HL-60 (cell line): ENCODE measurements around the gene TNIP1.

ENCODE experiments used
- DNase-seq, 2 experiments: peaks; one replicate each; pipeline ENCODE4 v3.0.0-alpha.2; 2010 to 2020; ENCODE audit warnings: low read depth in 1 of 2, low spot score in 1 of 2
- H3K27ac ChIP-seq: fragments of 250-450 bp; sonication (Bioruptor Pico); replicated peaks from 2 replicates; pipeline ENCODE4 v1.5.1; 2020; ENCODE audit warnings: mild to moderate bottlenecking, moderate library complexity
- H3K27me3 ChIP-seq: fragments of 250-450 bp; sonication (Bioruptor Pico); 2 replicates; pipeline ENCODE4 v1.5.1; 2021; ENCODE audit warnings: mild to moderate bottlenecking, moderate library complexity; ENCODE audit not compliant: insufficient read depth, poor library complexity, severe bottlenecking
- H3K4me3 ChIP-seq: replicated peaks from 2 replicates; pipeline ENCODE4 v1.5.1; 2011; ENCODE audit warnings: mild to moderate bottlenecking, control low read depth, low read length; ENCODE audit not compliant: insufficient read depth
- CTCF ChIP-seq: IDR thresholded peaks from one replicate; pipeline ENCODE4 v1.5.1; 2011; ENCODE audit warnings: low read length, control low read depth, inconsistent platforms; ENCODE audit not compliant: insufficient read depth
- GABPA ChIP-seq: IDR thresholded peaks from 2 replicates; pipeline ENCODE4 v1.6.1; 2012; ENCODE audit warnings: low read depth
- POLR2AphosphoS5 ChIP-seq: IDR thresholded peaks from 2 replicates; pipeline ENCODE4 v1.6.1; 2012; ENCODE audit warnings: low read depth
- REST ChIP-seq: IDR thresholded peaks from 2 replicates; pipeline ENCODE4 v1.6.1; 2012; ENCODE audit warnings: low read depth; ENCODE audit not compliant: insufficient replicate concordance
- SPI1 ChIP-seq: IDR thresholded peaks from 2 replicates; pipeline ENCODE4 v1.6.1; 2012; ENCODE audit warnings: low read depth, mild to moderate bottlenecking, borderline replicate concordance

TNIP1 gene

GRCh38 chr5:151048526-151048925 is 32.3 kb downstream of the TNIP1 start:
- TF ChIP-seq GABPA = no peak
- no peak for TF ChIP-seq SPI1
- no peak for TF ChIP-seq REST
- TF ChIP-seq CTCF = no peak
- TF ChIP-seq POLR2AphosphoS5 = no peak
- no peak overlapping the region for H3K27ac ChIP-seq
- no peak for DNase-seq
- no peaks in the 10 kb centered on the region for H3K27me3 ChIP-seq
- no peak overlapping the region for H3K4me3 ChIP-seq

- TF ChIP-seq SPI1 = no peak
- TF ChIP-seq GABPA = no peak
- TF ChIP-seq POLR2AphosphoS5 = no peak
- TF ChIP-seq REST = no peak
- peak; percentile 61 for TF ChIP-seq CTCF
- no peak for DNase-seq
- Histone ChIP-seq H3K4me3 (no peak overlapping the region), H3K27me3 (no peaks in the 10 kb centered on the region), H3K27ac (no peak overlapping the region)
These were observed 32.9 kb downstream of the TNIP1 start for GRCh38 chr5:151047814-151048425.

- Histone ChIP-seq H3K27me3 (no peaks in the 10 kb centered on the region), H3K4me3 (no peak overlapping the region), H3K27ac (no peak overlapping the region)
- TF ChIP-seq REST (no peak), SPI1 (no peak), POLR2AphosphoS5 (no peak), CTCF (no peak)
- no peak for DNase-seq
These were observed 38.3 kb downstream of the TNIP1 start for GRCh38 chr5:151042453-151043093.
